ENCODE data around the gene SEC22A.
"Not testable (repeated sequence)": the region's sequence is repeated elsewhere in the genome, so short reads cannot be mapped to it uniquely, and the experiment has no call there.

The SEC22A gene

GRCh38 chr3:123169930-123170329 is 31.8 kb upstream of the SEC22A start:
- in situ Hi-C loops (cut with MboI; ENCODE audit: low sequenced_read_pairs), result no loop called here

GRCh38 chr3:123180791-123181190 is 21.0 kb upstream of the SEC22A start:
- in situ Hi-C loops (cut with MboI; ENCODE audit: low sequenced_read_pairs), result no loop called here

- in situ Hi-C loops (cut with MboI; ENCODE audit: low sequenced_read_pairs), result no loop called here
Observed at GRCh38 chr3:123186695-123187094, 15.0 kb upstream of the SEC22A start.

- in situ Hi-C loops (cut with MboI; ENCODE audit: low sequenced_read_pairs), result no loop called here
Observed at GRCh38 chr3:123188058-123188457, 13.7 kb upstream of the SEC22A start.

- in situ Hi-C loops (cut with MboI; ENCODE audit: low sequenced_read_pairs), result no loop called here
Observed at GRCh38 chr3:123193448-123194101, 8.2 kb upstream of the SEC22A start.

- in situ Hi-C loops (cut with MboI; ENCODE audit: low sequenced_read_pairs), result no loop called here
Observed at GRCh38 chr3:123194552-123194951, 7.2 kb upstream of the SEC22A start.

GRCh38 chr3:123198372-123198771 is 3.4 kb upstream of the SEC22A start:
- in situ Hi-C loops (cut with MboI; ENCODE audit: low sequenced_read_pairs), result no loop called here

GRCh38 chr3:123201223-123201556 is 553 bp upstream of the SEC22A start:
- in situ Hi-C loops (cut with MboI; ENCODE audit: low sequenced_read_pairs), result no loop called here

- in situ Hi-C loops (cut with MboI; ENCODE audit: low sequenced_read_pairs), result no loop called here
Observed at GRCh38 chr3:123202451-123202850, 708 bp downstream of the SEC22A start.

- in situ Hi-C loops (cut with MboI; ENCODE audit: low sequenced_read_pairs), result no loop called here
Observed at GRCh38 chr3:123218990-123219389, 17.2 kb downstream of the SEC22A start.

GRCh38 chr3:123221369-123221768 is 19.6 kb downstream of the SEC22A start:
- in situ Hi-C loops (cut with MboI; ENCODE audit: low sequenced_read_pairs), result not testable (repeated sequence)

GRCh38 chr3:123225016-123225415 is 23.3 kb downstream of the SEC22A start:
- in situ Hi-C loops (cut with MboI; ENCODE audit: low sequenced_read_pairs), result no loop called here

GRCh38 chr3:123226549-123226948 is 24.8 kb downstream of the SEC22A start:
- in situ Hi-C loops (cut with MboI; ENCODE audit: low sequenced_read_pairs), result no loop called here

- in situ Hi-C loops (cut with MboI; ENCODE audit: low sequenced_read_pairs), result no loop called here
Observed at GRCh38 chr3:123229145-123229544, 27.4 kb downstream of the SEC22A start.

- in situ Hi-C loops (cut with MboI; ENCODE audit: low sequenced_read_pairs), result no loop called here
Observed at GRCh38 chr3:123236902-123237301, 35.2 kb downstream of the SEC22A start.

GRCh38 chr3:123239186-123239585 is 37.4 kb downstream of the SEC22A start:
- in situ Hi-C loops (cut with MboI; ENCODE audit: low sequenced_read_pairs), result not testable (repeated sequence)

- in situ Hi-C loops (cut with MboI; ENCODE audit: low sequenced_read_pairs), result no loop called here
Observed at GRCh38 chr3:123239756-123240155, 38.0 kb downstream of the SEC22A start.

- in situ Hi-C loops (cut with MboI; ENCODE audit: low sequenced_read_pairs), result no loop called here
Observed at GRCh38 chr3:123244128-123244527, 42.4 kb downstream of the SEC22A start.

- in situ Hi-C loops (cut with MboI; ENCODE audit: low sequenced_read_pairs), result no loop called here
Observed at GRCh38 chr3:123246866-123247265, 45.1 kb downstream of the SEC22A start.

- in situ Hi-C loops (cut with MboI; ENCODE audit: low sequenced_read_pairs), result no loop called here
Observed at GRCh38 chr3:123256256-123256655, 54.5 kb downstream of the SEC22A start.

- in situ Hi-C loops (cut with MboI; ENCODE audit: low sequenced_read_pairs), result no loop called here
Observed at GRCh38 chr3:123258359-123258758, 56.6 kb downstream of the SEC22A start.

- in situ Hi-C loops (cut with MboI; ENCODE audit: low sequenced_read_pairs), result no loop called here
Observed at GRCh38 chr3:123258811-123259420, 57.2 kb downstream of the SEC22A start.

GRCh38 chr3:123261666-123262065 is 59.9 kb downstream of the SEC22A start:
- in situ Hi-C loops (cut with MboI; ENCODE audit: low sequenced_read_pairs), result no loop called here

Measured in hTERT RPE-1 (cell line).